ENCODE data around the gene ATP6AP2. TPM values are rescaled to one million over a fixed set of nuclear protein-coding genes. Genes with fewer than 3 reads are reported as not detected.

Gene ATP6AP2
- total RNA-seq, 1 donor from 2014 or later: 70.3 TPM

Other genes starting within 250 kb of the ATP6AP2 start
- not detected in 2 replicates for gene MPC1L, start 42.5 kb downstream of the ATP6AP2 start, total RNA-seq
- gene CXorf38, start 66.6 kb downstream of the ATP6AP2 start, total RNA-seq: 19.5 TPM in 2 replicates
- 37.8 and 44.7 TPM in 2 replicates for gene MED14, start 154.6 kb downstream of the ATP6AP2 start, total RNA-seq